Measurements from ENCODE around the gene SPCS1. TPM values are rescaled to one million over a fixed set of nuclear protein-coding genes. Genes with fewer than 3 reads are reported as not detected.

The SPCS1 gene
- total RNA-seq, 4 donors from 2014 or later = 80.4 to 134 (median 101) TPM

GRCh38 chr3:52710512-52710911 lies 4.6 kb downstream of the SPCS1 start:
- 85 to 88% methylated on average over 2 of the region's 2 CpGs for WGBS, 2 donors
- TF ChIP-seq CTCF (IDR thresholded peaks at IDR 0.05) = no peak
- no peak for TF ChIP-seq POLR2A (IDR thresholded peaks at IDR 0.05)

GRCh38 chr3:52712291-52713212 lies 6.6 kb downstream of the SPCS1 start:
- no peak for TF ChIP-seq POLR2A (IDR thresholded peaks at IDR 0.05)
- TF ChIP-seq CTCF (IDR thresholded peaks at IDR 0.05) = no peak
- no peak overlapping the region for H3K4me3 ChIP-seq (ENCODE audit: low read depth, poor library complexity, severe bottlenecking)
- intact Hi-C loops (cut with DNase I; ENCODE audit: low total_unique reads) = no loop called here
- no peak for DNase-seq (ENCODE audit: low spot score in 2 of 2)
- WGBS, 2 donors = 92 to 96% methylated on average over 17 of the region's 17 CpGs

More at GRCh38 chr3:52710512-52710911, 4.6 kb downstream of the SPCS1 start:
- no peak for DNase-seq (ENCODE audit: low spot score in 2 of 2)
- intact Hi-C loops (cut with DNase I; ENCODE audit: low total_unique reads) = no loop called here
- no peak overlapping the region for H3K4me3 ChIP-seq (ENCODE audit: low read depth, poor library complexity, severe bottlenecking)

GRCh38 chr3:52714335-52715302 lies 8.7 kb downstream of the SPCS1 start:
- no peak overlapping the region for H3K4me3 ChIP-seq (ENCODE audit: low read depth, poor library complexity, severe bottlenecking)
- intact Hi-C loops (cut with DNase I; ENCODE audit: low total_unique reads) = no loop called here
- WGBS, 2 donors = 60 to 62% methylated on average over 33 to 39 of the region's 39 CpGs
- no peak for DNase-seq (ENCODE audit: low spot score in 2 of 2)
- no peak for TF ChIP-seq CTCF (IDR thresholded peaks at IDR 0.05)
- no peak for TF ChIP-seq POLR2A (IDR thresholded peaks at IDR 0.05)

- intact Hi-C loops (cut with DNase I; ENCODE audit: low total_unique reads) = no loop called here
- DNase-seq (ENCODE audit: low spot score in 2 of 2) = no peak
- TF ChIP-seq POLR2A (IDR thresholded peaks at IDR 0.05) = no peak
- no peak for TF ChIP-seq CTCF (IDR thresholded peaks at IDR 0.05)
- no peak overlapping the region for H3K4me3 ChIP-seq (ENCODE audit: low read depth, poor library complexity, severe bottlenecking)
- WGBS, 2 donors = 91 to 94% methylated on average over 10 of the region's 11 CpGs
These were observed 9.9 kb downstream of the SPCS1 start for GRCh38 chr3:52715714-52716305.

GRCh38 chr3:52719618-52720017 lies 13.7 kb downstream of the SPCS1 start:
- intact Hi-C loops (cut with DNase I; ENCODE audit: low total_unique reads) = no loop called here
- no peak overlapping the region for H3K4me3 ChIP-seq (ENCODE audit: low read depth, poor library complexity, severe bottlenecking)
- DNase-seq (ENCODE audit: low spot score in 2 of 2) = no peak
- no peak for TF ChIP-seq POLR2A (IDR thresholded peaks at IDR 0.05)
- TF ChIP-seq CTCF (IDR thresholded peaks at IDR 0.05) = no peak

Data from lower leg skin (tissue), 4 donors.